ENCODE data around the gene ENOX2.

Gene ENOX2

DNA sequence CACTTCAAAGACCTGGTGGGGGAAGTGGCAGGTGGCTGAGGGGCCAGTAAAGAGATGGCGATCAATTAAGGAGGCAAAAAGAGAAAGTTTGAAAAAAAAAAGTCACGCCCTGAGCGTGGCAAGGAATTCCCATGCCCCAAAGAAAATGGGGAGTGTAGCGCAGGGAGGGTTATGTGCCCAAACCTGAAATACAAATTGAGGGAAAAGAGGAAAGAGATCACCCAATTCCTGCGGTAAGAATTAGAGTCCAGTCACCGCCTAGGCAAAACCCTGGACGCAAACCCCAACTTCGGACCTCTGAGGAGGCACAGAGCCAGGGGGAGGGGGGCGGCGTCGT lies 595 bp downstream of the ENOX2 start:
- no peak overlapping the region for H2AK5ac ChIP-seq (ENCODE audit: low read length, severe bottlenecking)
- H2BK15ac ChIP-seq (ENCODE audit: low read depth, poor library complexity, severe bottlenecking): no peak overlapping the region
- H3K27me3 ChIP-seq (ENCODE audit: control insufficient read depth in 1 of 2, insufficient read depth in 1 of 2, low read length in 2 of 2): peaks cover 0 to 9% of the 10 kb centered on the region in 2 experiments
- WGBS: under 1% methylated on average over 11 of the region's 11 CpGs
- peak overlapping the region; percentile 91 for H3K9ac ChIP-seq (ENCODE audit: low read length)
- no peak overlapping the region for H4K91ac ChIP-seq (ENCODE audit: low read length)
- H3K18ac ChIP-seq (ENCODE audit: low read depth in 1 of 2, low read length in 2 of 2): no peak overlapping the region
- H2AFZ ChIP-seq (ENCODE audit: low read depth, low read length): no peak overlapping the region
- H2BK12ac ChIP-seq (ENCODE audit: low read length in 2 of 2): no peak overlapping the region
- peak overlapping the region; percentile 70 to 79 for H3K4me3 ChIP-seq (ENCODE audit: insufficient read depth in 1 of 2, low read depth in 1 of 2, low read length in 2 of 2)
- H3K27ac ChIP-seq (ENCODE audit: low read length, poor library complexity, severe bottlenecking): peak overlapping the region; percentile 83
- no peaks in the 10 kb centered on the region for H3K9me3 ChIP-seq (ENCODE audit: control insufficient read depth, low read length)
- peaks cover 0 to 16% of the 10 kb centered on the region in 2 experiments for H3K36me3 ChIP-seq (ENCODE audit: control insufficient read depth in 1 of 2, insufficient read depth in 2 of 2, low read depth in 1 of 2, low read length in 2 of 2)
- H2BK120ac ChIP-seq (ENCODE audit: low read depth, low read length): no peak overlapping the region
- H3K14ac ChIP-seq (ENCODE audit: low read length in 2 of 2): no peak overlapping the region
- peak overlapping the region; percentile 74 for H3K4me2 ChIP-seq (ENCODE audit: low read length, poor library complexity, severe bottlenecking)
- no peaks in the 10 kb centered on the region for H3K4me1 ChIP-seq (ENCODE audit: control insufficient read depth, insufficient read depth, low read depth, low read length)
- H3K23ac ChIP-seq (ENCODE audit: low read length in 2 of 2): no peak overlapping the region
- H4K8ac ChIP-seq (ENCODE audit: low read length): no peak overlapping the region
- no peak for DNase-seq
- peaks cover 3% of the 10 kb centered on the region for H3K79me1 ChIP-seq (replicated peaks; ENCODE audit: low read length, poor library complexity, severe bottlenecking)
- no peak overlapping the region for H2BK5ac ChIP-seq (ENCODE audit: low read depth, low read length, poor library complexity, severe bottlenecking)
- peak overlapping the region in 1 of 2 experiments; percentile 37 for H3K4ac ChIP-seq (ENCODE audit: low read depth in 1 of 2, low read length in 2 of 2)

DNA sequence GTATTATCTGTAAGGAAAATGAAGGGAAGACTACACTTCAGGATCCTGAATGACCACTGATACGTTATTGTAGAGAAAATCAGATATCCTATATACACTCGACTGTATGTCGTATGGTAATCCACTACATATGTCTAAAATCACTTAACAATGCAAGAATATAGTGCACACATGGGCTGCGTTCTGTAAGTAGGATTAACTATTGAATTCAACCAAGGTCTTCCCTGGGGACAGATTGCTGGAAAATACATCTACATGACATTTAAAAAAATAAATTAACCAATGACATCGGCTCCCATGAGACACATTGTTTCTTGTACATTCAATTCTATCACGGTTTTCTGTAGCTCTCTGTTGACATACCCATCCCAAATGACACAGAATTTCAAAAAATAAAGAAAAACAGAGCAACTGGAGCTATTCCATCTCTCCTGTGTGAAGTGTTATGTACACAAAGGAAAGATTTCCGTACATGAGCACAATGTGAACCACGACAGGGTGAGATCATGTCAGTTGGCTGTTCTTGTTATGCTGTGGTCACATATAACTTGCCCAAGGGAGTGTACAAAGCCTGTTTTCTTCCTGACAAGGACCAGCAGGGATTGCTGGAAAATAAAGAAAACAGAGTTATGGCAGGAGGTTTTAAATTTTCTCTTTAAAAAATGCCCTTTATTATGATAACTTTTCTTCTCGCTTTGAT lies 6.1 kb downstream of the ENOX2 start:
- H3K4ac ChIP-seq (ENCODE audit: low read depth in 1 of 2, low read length in 2 of 2): no peak overlapping the region
- no peak overlapping the region for H3K14ac ChIP-seq (ENCODE audit: low read length in 2 of 2)
- H2BK12ac ChIP-seq (ENCODE audit: low read length in 2 of 2): no peak overlapping the region
- no peak overlapping the region for H3K27ac ChIP-seq (ENCODE audit: low read length, poor library complexity, severe bottlenecking)
- no peak overlapping the region for H2BK15ac ChIP-seq (ENCODE audit: low read depth, poor library complexity, severe bottlenecking)
- H3K79me1 ChIP-seq (replicated peaks; ENCODE audit: low read length, poor library complexity, severe bottlenecking): peaks cover 5% of the 10 kb centered on the region
- peak overlapping the region; percentile 73 for H3K9ac ChIP-seq (ENCODE audit: low read length)
- H3K36me3 ChIP-seq (ENCODE audit: control insufficient read depth in 1 of 2, insufficient read depth in 2 of 2, low read depth in 1 of 2, low read length in 2 of 2): peaks cover 0 to 16% of the 10 kb centered on the region in 2 experiments
- no peaks in the 10 kb centered on the region for H3K9me3 ChIP-seq (ENCODE audit: control insufficient read depth, low read length)
- no peak overlapping the region for H3K4me2 ChIP-seq (ENCODE audit: low read length, poor library complexity, severe bottlenecking)
- no peak overlapping the region for H4K8ac ChIP-seq (ENCODE audit: low read length)
- no peak overlapping the region for H2AFZ ChIP-seq (ENCODE audit: low read depth, low read length)
- no peak overlapping the region for H2BK5ac ChIP-seq (ENCODE audit: low read depth, low read length, poor library complexity, severe bottlenecking)
- no peak overlapping the region for H3K18ac ChIP-seq (ENCODE audit: low read depth in 1 of 2, low read length in 2 of 2)
- H2AK5ac ChIP-seq (ENCODE audit: low read length, severe bottlenecking): no peak overlapping the region
- H4K91ac ChIP-seq (ENCODE audit: low read length): no peak overlapping the region
- no peak overlapping the region for H3K4me3 ChIP-seq (ENCODE audit: insufficient read depth in 1 of 2, low read depth in 1 of 2, low read length in 2 of 2)
- no peak overlapping the region for H2BK120ac ChIP-seq (ENCODE audit: low read depth, low read length)
- H3K4me1 ChIP-seq (ENCODE audit: control insufficient read depth, insufficient read depth, low read depth, low read length): no peaks in the 10 kb centered on the region
- no peak overlapping the region for H3K23ac ChIP-seq (ENCODE audit: low read length in 2 of 2)
- peak; percentile 42 for DNase-seq
- 55% methylated on average over 7 of the region's 9 CpGs for whole genome bisulfite sequencing
- H3K27me3 ChIP-seq (ENCODE audit: control insufficient read depth in 1 of 2, insufficient read depth in 1 of 2, low read length in 2 of 2): peaks cover 0 to 7% of the 10 kb centered on the region in 2 experiments

DNA sequence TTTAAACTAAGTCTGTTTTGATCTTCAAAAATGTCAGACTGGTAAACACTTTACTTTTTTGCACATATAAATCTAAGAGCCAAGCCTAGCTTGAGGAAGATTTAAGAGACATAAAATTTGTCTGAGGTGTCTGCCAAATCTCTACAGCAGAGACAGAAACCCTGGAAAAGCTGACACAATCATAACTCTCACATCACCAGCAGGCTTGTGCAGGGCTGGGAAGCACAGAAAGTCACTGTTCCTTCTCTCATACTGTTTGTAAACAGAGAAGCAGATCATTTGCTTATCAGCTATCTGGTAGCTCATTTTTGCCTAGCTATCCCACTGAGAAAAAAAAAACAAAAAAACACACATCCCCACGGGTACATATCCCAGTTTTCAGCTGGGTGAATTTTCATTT lies 7.0 kb downstream of the ENOX2 start:
- Histone ChIP-seq H3K79me1 (replicated peaks; ENCODE audit: low read length, poor library complexity, severe bottlenecking) (peaks cover 5% of the 10 kb centered on the region), H2BK15ac (ENCODE audit: low read depth, poor library complexity, severe bottlenecking) (no peak overlapping the region), H3K4me1 (ENCODE audit: control insufficient read depth, insufficient read depth, low read depth, low read length) (no peaks in the 10 kb centered on the region), H2AFZ (ENCODE audit: low read depth, low read length) (no peak overlapping the region), H4K91ac (ENCODE audit: low read length) (no peak overlapping the region), H4K8ac (ENCODE audit: low read length) (no peak overlapping the region), H3K23ac (ENCODE audit: low read length in 2 of 2) (no peak overlapping the region), H3K18ac (ENCODE audit: low read depth in 1 of 2, low read length in 2 of 2) (no peak overlapping the region), H3K4me2 (ENCODE audit: low read length, poor library complexity, severe bottlenecking) (no peak overlapping the region), H3K4ac (ENCODE audit: low read depth in 1 of 2, low read length in 2 of 2) (no peak overlapping the region), H3K36me3 (ENCODE audit: control insufficient read depth in 1 of 2, insufficient read depth in 2 of 2, low read depth in 1 of 2, low read length in 2 of 2) (peaks cover 0 to 15% of the 10 kb centered on the region in 2 experiments), H3K9me3 (ENCODE audit: control insufficient read depth, low read length) (no peaks in the 10 kb centered on the region), H2AK5ac (ENCODE audit: low read length, severe bottlenecking) (no peak overlapping the region), H3K27me3 (ENCODE audit: control insufficient read depth in 1 of 2, insufficient read depth in 1 of 2, low read length in 2 of 2) (peaks cover 0 to 5% of the 10 kb centered on the region in 2 experiments), H3K27ac (ENCODE audit: low read length, poor library complexity, severe bottlenecking) (no peak overlapping the region), H3K14ac (ENCODE audit: low read length in 2 of 2) (no peak overlapping the region), H3K9ac (ENCODE audit: low read length) (peak overlapping the region; percentile 73), H2BK12ac (ENCODE audit: low read length in 2 of 2) (no peak overlapping the region), H3K4me3 (ENCODE audit: insufficient read depth in 1 of 2, low read depth in 1 of 2, low read length in 2 of 2) (peak overlapping the region in 1 of 2 experiments; percentile 7), H2BK120ac (ENCODE audit: low read depth, low read length) (no peak overlapping the region), H2BK5ac (ENCODE audit: low read depth, low read length, poor library complexity, severe bottlenecking) (no peak overlapping the region)
- peak; percentile 70 for DNase-seq
- WGBS: 0% methylated on average over 1 of the region's 1 CpG

DNA sequence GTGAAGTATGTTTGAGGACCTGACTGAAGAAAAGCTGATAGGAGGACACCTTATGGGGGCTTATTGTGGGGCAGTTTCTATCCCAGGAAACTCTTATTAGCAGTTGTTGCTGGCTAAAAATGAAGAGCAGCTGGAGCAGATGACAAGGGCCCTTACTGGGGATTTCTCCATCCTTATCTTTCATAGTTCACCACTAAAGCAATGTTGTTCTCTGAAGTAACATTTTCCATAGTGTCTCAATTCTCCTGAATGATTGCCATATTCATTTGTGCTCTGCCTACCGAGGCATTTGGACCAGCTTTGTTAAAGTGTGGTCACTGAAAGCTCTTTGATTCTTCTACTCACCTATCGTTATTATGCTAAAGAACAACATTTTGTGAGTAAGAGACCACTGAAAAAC lies 7.7 kb downstream of the ENOX2 start:
- no peak overlapping the region for H3K4ac ChIP-seq (ENCODE audit: low read depth in 1 of 2, low read length in 2 of 2)
- H3K27me3 ChIP-seq (ENCODE audit: control insufficient read depth in 1 of 2, insufficient read depth in 1 of 2, low read length in 2 of 2): peaks cover 0 to 3% of the 10 kb centered on the region in 2 experiments
- H3K4me2 ChIP-seq (ENCODE audit: low read length, poor library complexity, severe bottlenecking): no peak overlapping the region
- no peak overlapping the region for H2AK5ac ChIP-seq (ENCODE audit: low read length, severe bottlenecking)
- no peaks in the 10 kb centered on the region for H3K9me3 ChIP-seq (ENCODE audit: control insufficient read depth, low read length)
- H4K8ac ChIP-seq (ENCODE audit: low read length): no peak overlapping the region
- no peak overlapping the region for H3K23ac ChIP-seq (ENCODE audit: low read length in 2 of 2)
- H3K18ac ChIP-seq (ENCODE audit: low read depth in 1 of 2, low read length in 2 of 2): no peak overlapping the region
- H2BK15ac ChIP-seq (ENCODE audit: low read depth, poor library complexity, severe bottlenecking): no peak overlapping the region
- H2BK120ac ChIP-seq (ENCODE audit: low read depth, low read length): no peak overlapping the region
- H3K14ac ChIP-seq (ENCODE audit: low read length in 2 of 2): no peak overlapping the region
- no peak overlapping the region for H2BK5ac ChIP-seq (ENCODE audit: low read depth, low read length, poor library complexity, severe bottlenecking)
- H3K4me1 ChIP-seq (ENCODE audit: control insufficient read depth, insufficient read depth, low read depth, low read length): no peaks in the 10 kb centered on the region
- no peak overlapping the region for H3K27ac ChIP-seq (ENCODE audit: low read length, poor library complexity, severe bottlenecking)
- DNase-seq: peak; percentile 72
- H2BK12ac ChIP-seq (ENCODE audit: low read length in 2 of 2): no peak overlapping the region
- H3K4me3 ChIP-seq (ENCODE audit: insufficient read depth in 1 of 2, low read depth in 1 of 2, low read length in 2 of 2): no peak overlapping the region
- no peak overlapping the region for H2AFZ ChIP-seq (ENCODE audit: low read depth, low read length)
- H3K36me3 ChIP-seq (ENCODE audit: control insufficient read depth in 1 of 2, insufficient read depth in 2 of 2, low read depth in 1 of 2, low read length in 2 of 2): peaks cover 0 to 11% of the 10 kb centered on the region in 2 experiments
- H4K91ac ChIP-seq (ENCODE audit: low read length): no peak overlapping the region
- H3K79me1 ChIP-seq (replicated peaks; ENCODE audit: low read length, poor library complexity, severe bottlenecking): peaks cover 1% of the 10 kb centered on the region
- no CpG with 5 or more reads among the region's 2 CpGs for WGBS
- peak overlapping the region; percentile 73 for H3K9ac ChIP-seq (ENCODE audit: low read length)

Data from mesenchymal stem cell (in vitro differentiated cells and primary cell).